Breast epithelium (tissue), 3 donors: Measurements from ENCODE around the gene TCHHL1.

Source experiments
- POLR2A ChIP-seq: fragments of 450-650 bp; IDR thresholded peaks from one replicate; pipeline ENCODE4 v1.6.1; 2016; ENCODE audit warnings: antibody characterized with exemption, mild to moderate bottlenecking, moderate library complexity
- POLR2AphosphoS5 ChIP-seq, 3 donors: sonication (generic); formaldehyde crosslinking; IDR thresholded peaks; one replicate each; pipeline ENCODE4 v1.6.1; 2017; ENCODE audit warnings: antibody characterized with exemption in 3 of 3
- TF ChIP-seq, protein P1 (sequence below), 3 donors: fragments of 450-650 bp; IDR thresholded peaks; one replicate each; pipeline ENCODE4 v1.5.1; 2016 to 2017; ENCODE audit warnings: antibody characterized with exemption in 3 of 3, mild to moderate bottlenecking in 3 of 3, moderate library complexity in 3 of 3

DNA sequence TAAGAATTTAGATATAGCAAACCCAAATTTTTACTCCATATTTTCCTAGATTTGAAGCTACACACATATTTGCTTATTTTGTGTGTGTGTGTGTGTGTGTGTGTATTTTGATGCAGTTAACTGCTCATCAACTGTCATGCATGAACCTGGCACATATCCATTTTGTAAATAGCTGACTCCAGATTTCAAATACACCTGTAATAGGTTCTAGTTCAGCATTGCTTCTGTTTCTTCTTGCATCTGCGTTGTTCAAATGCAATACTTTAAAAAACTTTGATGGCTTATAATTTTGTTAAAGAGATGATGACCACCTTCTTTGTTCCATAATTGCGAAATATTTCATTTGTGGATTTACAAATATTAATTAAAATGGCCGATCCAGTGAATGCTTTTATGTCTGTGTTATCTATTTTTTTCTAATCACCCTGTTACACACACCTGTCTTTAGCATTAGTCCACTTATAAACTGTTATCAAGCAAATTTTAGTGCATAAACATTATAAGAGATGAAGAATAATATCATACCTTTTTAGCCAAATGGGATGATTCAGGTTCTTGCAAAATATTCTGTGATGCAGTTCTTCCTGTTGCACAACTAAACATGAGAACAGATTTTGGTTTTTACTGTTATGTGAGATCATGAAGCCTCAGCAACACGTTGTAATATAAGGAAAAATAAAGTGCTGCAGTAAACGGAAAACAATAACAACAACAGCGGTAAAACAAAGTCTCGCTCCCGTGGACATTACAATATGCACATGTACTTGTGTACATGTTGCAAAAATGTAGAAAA, 39.4 kb downstream of the TCHHL1 start:
- TF ChIP-seq, protein P1, sequence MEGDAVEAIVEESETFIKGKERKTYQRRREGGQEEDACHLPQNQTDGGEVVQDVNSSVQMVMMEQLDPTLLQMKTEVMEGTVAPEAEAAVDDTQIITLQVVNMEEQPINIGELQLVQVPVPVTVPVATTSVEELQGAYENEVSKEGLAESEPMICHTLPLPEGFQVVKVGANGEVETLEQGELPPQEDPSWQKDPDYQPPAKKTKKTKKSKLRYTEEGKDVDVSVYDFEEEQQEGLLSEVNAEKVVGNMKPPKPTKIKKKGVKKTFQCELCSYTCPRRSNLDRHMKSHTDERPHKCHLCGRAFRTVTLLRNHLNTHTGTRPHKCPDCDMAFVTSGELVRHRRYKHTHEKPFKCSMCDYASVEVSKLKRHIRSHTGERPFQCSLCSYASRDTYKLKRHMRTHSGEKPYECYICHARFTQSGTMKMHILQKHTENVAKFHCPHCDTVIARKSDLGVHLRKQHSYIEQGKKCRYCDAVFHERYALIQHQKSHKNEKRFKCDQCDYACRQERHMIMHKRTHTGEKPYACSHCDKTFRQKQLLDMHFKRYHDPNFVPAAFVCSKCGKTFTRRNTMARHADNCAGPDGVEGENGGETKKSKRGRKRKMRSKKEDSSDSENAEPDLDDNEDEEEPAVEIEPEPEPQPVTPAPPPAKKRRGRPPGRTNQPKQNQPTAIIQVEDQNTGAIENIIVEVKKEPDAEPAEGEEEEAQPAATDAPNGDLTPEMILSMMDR (IDR thresholded peaks at IDR 0.05), result no peak
- TF ChIP-seq POLR2A (no peak), POLR2AphosphoS5 (IDR thresholded peaks at IDR 0.05) (no peak)
